ENCODE results near the gene CERK. TPM values are rescaled to one million over a fixed set of nuclear protein-coding genes. Genes with fewer than 3 reads are reported as not detected.
A peak's percentile ranks its signal among the peaks of the same experiment; 100 is the strongest.

CERK gene
- total and polyA plus RNA-seq, 10 donors: 13.7 to 47.1 (median 34.8) TPM

GRCh38 chr22:46750530-46750800 lies 12.4 kb upstream of the CERK start:
- H3K27me3 ChIP-seq (replicated peaks in 1 of 7): no peaks in the 10 kb centered on the region
- TF ChIP-seq CTCF (IDR thresholded peaks at IDR 0.05 in 8 of 11, conservative IDR thresholded peaks at IDR 0.05 in 3 of 11) (no peak), POLR2A (IDR thresholded peaks at IDR 0.05) (no peak), POLR2AphosphoS5 (IDR thresholded peaks at IDR 0.05) (no peak)
- H3K4me3 ChIP-seq: no peak overlapping the region
- intact Hi-C loops (cut with DNase I; ENCODE audit: low total_unique reads): no loop called here
- peaks cover 28 to 75% (median 57%) of the 10 kb centered on the region in 6 donors for H3K4me1 ChIP-seq
- peaks cover 0 to 1% (median under 1%) of the 10 kb centered on the region in 8 donors for H3K9me3 ChIP-seq
- H3K27ac ChIP-seq: peak overlapping the region in 7 of 8 donors; percentile 36 to 95 (median 76)
- WGBS, 5 donors: 89 to 97% (median 91%) methylated on average over 5 of the region's 5 CpGs
- DNase-seq: no peak
- H3K36me3 ChIP-seq: no peaks in the 10 kb centered on the region

DNA sequence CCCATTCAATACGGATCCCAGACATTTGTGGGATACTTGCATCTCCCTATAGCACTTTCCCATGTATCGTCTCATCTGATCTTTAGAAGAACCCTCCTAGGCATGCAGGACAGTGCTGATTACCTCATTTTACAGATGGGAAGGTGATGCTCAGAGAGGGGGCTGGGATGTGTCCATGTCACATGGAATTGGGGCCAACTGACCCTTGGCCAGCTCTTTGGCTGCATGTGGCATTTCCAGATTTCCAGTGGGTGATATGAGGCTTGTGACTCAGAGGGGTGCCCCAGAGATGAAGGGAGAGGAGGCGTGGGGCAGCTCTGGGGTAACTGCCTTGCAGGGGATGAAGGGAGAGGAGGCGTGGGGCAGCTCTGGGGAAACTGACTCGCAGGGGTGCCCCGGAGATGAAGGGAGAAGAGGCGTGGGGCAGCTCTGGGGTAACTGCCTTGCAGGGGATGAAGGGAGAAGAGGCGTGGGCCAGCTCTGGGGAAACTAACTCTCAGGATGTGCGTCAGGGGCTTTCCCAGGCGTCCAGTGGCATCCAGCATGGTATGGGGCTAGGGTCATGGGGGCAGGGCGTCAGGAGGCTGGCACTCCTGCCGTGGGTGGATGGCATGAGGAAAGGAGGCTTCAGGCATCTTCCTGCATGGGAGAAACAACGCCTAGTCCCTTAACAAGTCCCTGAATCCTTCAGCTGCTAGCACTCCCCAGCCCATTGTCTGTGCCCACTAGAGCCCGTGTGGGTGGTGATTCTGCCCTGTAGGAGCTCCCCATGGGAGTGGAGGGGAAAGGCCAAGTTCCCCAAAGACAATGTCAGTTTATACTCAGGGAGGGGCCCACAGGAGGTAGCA lies 11.9 kb upstream of the CERK start:
- Histone ChIP-seq H3K4me3 (peak overlapping the region in 1 of 8 donors; percentile 35), H3K4me1 (peaks cover 28 to 70% (median 54%) of the 10 kb centered on the region in 6 donors), H3K36me3 (no peaks in the 10 kb centered on the region), H3K9me3 (no peaks in the 10 kb centered on the region), H3K27me3 (replicated peaks in 1 of 7) (no peaks in the 10 kb centered on the region), H3K27ac (peak overlapping the region; percentile 38 to 95 (median 64))
- DNase-seq: no peak
- intact Hi-C loops (cut with DNase I; ENCODE audit: low total_unique reads): no loop called here
- TF ChIP-seq CTCF (IDR thresholded peaks at IDR 0.05 in 8 of 11, conservative IDR thresholded peaks at IDR 0.05 in 3 of 11): no peak
- 42 to 66% (median 47%) methylated on average over 14 of the region's 14 CpGs for WGBS, 5 donors

GRCh38 chr22:46748908-46749675 lies 11.0 kb upstream of the CERK start:
- H3K4me1 ChIP-seq: peaks cover 25 to 62% (median 47%) of the 10 kb centered on the region in 6 donors
- intact Hi-C loops (cut with DNase I; ENCODE audit: low total_unique reads): no loop called here
- 12 to 32% (median 16%) methylated on average over 13 to 15 of the region's 15 CpGs for WGBS, 5 donors
- H3K4me3 ChIP-seq: peak overlapping the region in 1 of 8 donors; percentile 35
- DNase-seq: peak; percentile 88
- H3K36me3 ChIP-seq: no peaks in the 10 kb centered on the region
- H3K27me3 ChIP-seq (replicated peaks in 1 of 7): no peaks in the 10 kb centered on the region
- H3K9me3 ChIP-seq: no peaks in the 10 kb centered on the region
- TF ChIP-seq POLR2AphosphoS5 (IDR thresholded peaks at IDR 0.05) (peak; percentile 56 to 71 (median 70)), CTCF (IDR thresholded peaks at IDR 0.05 in 8 of 11, conservative IDR thresholded peaks at IDR 0.05 in 3 of 11) (no peak)
- peak overlapping the region; percentile 38 to 95 (median 70) for H3K27ac ChIP-seq

All from spleen (tissue), 11 donors.